ENCODE measurements around the gene MCRS1.

Gene MCRS1

GRCh38 chr12:49580572-49581535 is 12.9 kb upstream of the MCRS1 start:
- peak; percentile 20 for DNase-seq

GRCh38 chr12:49578471-49579112 is 10.7 kb upstream of the MCRS1 start:
- DNase-seq = no peak

GRCh38 chr12:49577589-49578315 is 9.8 kb upstream of the MCRS1 start:
- no peak for DNase-seq

GRCh38 chr12:49568442-49569162 is 660 bp upstream of the MCRS1 start:
- DNase-seq = no peak

GRCh38 chr12:49567302-49567610 is 686 bp downstream of the MCRS1 start:
- no peak for DNase-seq

GRCh38 chr12:49566361-49566760 is 1.6 kb downstream of the MCRS1 start:
- DNase-seq = no peak

- DNase-seq = no peak
These were observed 2.3 kb downstream of the MCRS1 start for GRCh38 chr12:49565406-49566265.

- DNase-seq = peak; percentile 25
These were observed 3.1 kb downstream of the MCRS1 start for GRCh38 chr12:49564686-49565405.

- no peak for DNase-seq
These were observed 3.8 kb downstream of the MCRS1 start for GRCh38 chr12:49563951-49564685.

GRCh38 chr12:49562831-49563230 is 5.1 kb downstream of the MCRS1 start:
- no peak for DNase-seq

GRCh38 chr12:49562233-49562632 is 5.7 kb downstream of the MCRS1 start:
- DNase-seq = no peak

GRCh38 chr12:49560695-49561094 is 7.2 kb downstream of the MCRS1 start:
- no peak for DNase-seq

GRCh38 chr12:49559011-49559675 is 8.8 kb downstream of the MCRS1 start:
- no peak for DNase-seq

GRCh38 chr12:49558526-49558925 is 9.4 kb downstream of the MCRS1 start:
- no peak for DNase-seq

- DNase-seq = no peak
These were observed 10.1 kb downstream of the MCRS1 start for GRCh38 chr12:49557917-49558215.

- DNase-seq = no peak
These were observed 10.6 kb downstream of the MCRS1 start for GRCh38 chr12:49557187-49557916.

- no peak for DNase-seq
These were observed 11.4 kb downstream of the MCRS1 start for GRCh38 chr12:49556391-49557186.

GRCh38 chr12:49555631-49556390 is 12.1 kb downstream of the MCRS1 start:
- no peak for DNase-seq

Measured in GDM1 (cell line).